NT2/D1 (cell line): ENCODE data around the gene GNAT3.

Experiments used
- DNase-seq: peaks from one replicate; pipeline ENCODE4 v3.0.0-alpha.2; 2011; ENCODE audit warnings: low read depth, low spot score
- H3K27me3 ChIP-seq: 2 replicates; pipeline ENCODE4 v1.6.0; 2011; ENCODE audit warnings: mild to moderate bottlenecking; ENCODE audit not compliant: insufficient read length, insufficient read depth
- H3K36me3 ChIP-seq: 2 replicates; pipeline ENCODE4 v1.6.1; 2011; ENCODE audit warnings: mild to moderate bottlenecking, low read length, mixed read lengths; ENCODE audit not compliant: insufficient read depth, insufficient read length
- H3K4me1 ChIP-seq: 2 replicates; pipeline ENCODE4 v1.5.1; 2011; ENCODE audit not compliant: insufficient read depth, insufficient read length
- H3K4me3 ChIP-seq: 2 replicates; pipeline ENCODE4 v1.5.1; 2011; ENCODE audit warnings: low read depth; ENCODE audit not compliant: insufficient read length
- H3K9ac ChIP-seq: 2 replicates; pipeline ENCODE4 v1.6.0; 2011; ENCODE audit warnings: low read depth; ENCODE audit not compliant: insufficient read length
- H3K9me3 ChIP-seq: 2 replicates; pipeline ENCODE4 v1.5.1; 2011; ENCODE audit warnings: mild to moderate bottlenecking, low read length; ENCODE audit not compliant: insufficient read depth
- SUZ12 ChIP-seq: IDR thresholded peaks from 2 replicates; pipeline ENCODE4 v1.6.1; 2011; ENCODE audit not compliant: insufficient read length, insufficient read depth; ENCODE audit errors: extremely low read depth
- YY1 ChIP-seq: IDR thresholded peaks from 2 replicates; pipeline ENCODE4 v1.6.1; 2011; ENCODE audit not compliant: insufficient read length, insufficient read depth
- ZNF274 ChIP-seq: IDR thresholded peaks from 2 replicates; pipeline ENCODE4 v1.6.1; 2011; ENCODE audit warnings: mild to moderate bottlenecking, low read depth, low read length

GNAT3 gene

DNA sequence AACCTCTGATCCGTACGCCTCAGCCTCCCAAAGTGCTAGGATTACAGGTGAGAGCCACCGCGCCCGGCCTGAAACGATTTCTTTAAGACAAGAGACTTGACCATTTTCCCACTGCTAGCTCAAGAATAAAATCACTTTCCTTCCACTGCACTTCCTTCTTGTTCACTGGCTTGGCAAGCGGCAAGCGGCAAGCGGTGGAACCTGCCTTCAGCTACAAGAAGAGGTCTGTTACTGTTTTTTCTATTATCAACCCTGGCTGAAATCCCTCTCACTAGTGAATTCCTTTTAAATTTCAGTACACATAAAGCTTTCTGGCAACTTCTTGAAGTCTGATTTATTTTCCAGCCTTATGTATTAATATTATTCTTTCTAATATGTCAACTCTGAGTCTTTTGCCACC, 12.8 kb upstream of the GNAT3 start:
- no peak for DNase-seq
- Histone ChIP-seq H3K4me1 (no peaks in the 10 kb centered on the region), H3K9me3 (no peaks in the 10 kb centered on the region), H3K27me3 (no peaks in the 10 kb centered on the region), H3K9ac (no peak overlapping the region), H3K4me3 (no peak overlapping the region), H3K36me3 (no peaks in the 10 kb centered on the region)
- TF ChIP-seq SUZ12: no peak
- TF ChIP-seq ZNF274: no peak
- TF ChIP-seq YY1: no peak

DNA sequence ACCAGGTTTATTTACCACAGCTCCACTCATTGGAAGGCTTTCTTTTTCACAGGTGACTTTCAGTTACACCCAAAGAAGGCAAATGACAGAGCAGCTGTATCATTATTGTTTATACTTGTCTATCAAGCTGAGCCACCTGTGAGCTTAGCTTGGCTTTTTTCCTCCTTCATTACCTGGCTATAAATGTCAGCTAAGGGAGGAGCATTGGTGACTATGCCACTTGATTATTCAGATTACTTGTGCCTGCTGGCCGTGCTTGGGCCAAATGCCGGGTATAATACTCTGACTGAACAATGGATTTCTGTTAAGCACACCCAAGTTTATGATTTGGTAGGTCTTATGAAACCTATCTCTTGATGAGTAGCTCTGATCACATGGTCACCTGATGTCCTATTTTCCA, 9.9 kb upstream of the GNAT3 start:
- Histone ChIP-seq H3K27me3 (no peaks in the 10 kb centered on the region), H3K4me3 (no peak overlapping the region), H3K9me3 (no peaks in the 10 kb centered on the region), H3K36me3 (no peaks in the 10 kb centered on the region), H3K9ac (no peak overlapping the region), H3K4me1 (no peaks in the 10 kb centered on the region)
- DNase-seq: no peak
- TF ChIP-seq ZNF274 (no peak), YY1 (no peak), SUZ12 (no peak)

DNA sequence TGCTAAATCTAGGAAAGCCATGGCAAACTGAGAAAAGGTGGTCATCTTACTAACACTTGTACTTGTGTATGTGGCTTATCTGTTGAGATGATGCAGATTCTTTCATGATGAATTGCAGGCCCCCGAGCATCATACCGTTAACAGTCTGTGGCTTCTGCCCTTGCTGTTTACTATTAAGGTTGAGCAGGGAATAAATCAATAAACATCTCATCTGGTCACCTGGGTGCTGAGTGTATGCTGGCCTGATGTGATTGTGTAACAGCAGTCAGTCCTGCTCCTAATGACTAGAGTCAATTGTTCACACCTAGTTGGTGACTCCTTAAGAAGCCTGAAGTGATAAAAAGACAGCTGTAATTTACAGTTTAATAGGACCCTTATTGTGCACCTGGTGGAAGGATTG, 8.3 kb upstream of the GNAT3 start:
- Histone ChIP-seq H3K9ac (no peak overlapping the region), H3K4me1 (no peaks in the 10 kb centered on the region), H3K4me3 (no peak overlapping the region), H3K36me3 (no peaks in the 10 kb centered on the region), H3K27me3 (no peaks in the 10 kb centered on the region), H3K9me3 (no peaks in the 10 kb centered on the region)
- TF ChIP-seq SUZ12: no peak
- no peak for TF ChIP-seq ZNF274
- no peak for DNase-seq

DNA sequence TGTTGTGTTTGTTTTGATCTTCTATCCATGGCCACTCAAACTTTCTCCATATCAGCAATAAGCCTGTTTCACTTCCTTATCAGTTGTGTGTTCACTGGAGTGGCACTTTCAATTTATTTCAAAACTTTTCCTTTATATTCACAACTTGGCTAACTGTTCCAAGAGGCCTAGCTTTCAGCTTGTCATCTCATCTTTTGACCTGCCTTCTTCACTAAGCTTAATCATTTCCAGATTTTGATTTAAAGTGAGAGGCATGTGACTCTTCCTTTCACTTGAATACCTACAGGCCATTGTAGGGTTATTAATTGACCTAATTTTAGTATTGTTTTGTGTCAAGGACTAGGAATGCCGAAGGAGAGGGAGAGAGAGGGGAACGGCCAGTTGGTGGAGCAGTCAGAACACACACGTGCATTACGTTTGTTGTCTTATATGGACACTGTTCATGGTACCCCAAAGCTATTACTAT, 5.5 kb upstream of the GNAT3 start:
- TF ChIP-seq SUZ12 (no peak), ZNF274 (no peak), YY1 (no peak)

DNA sequence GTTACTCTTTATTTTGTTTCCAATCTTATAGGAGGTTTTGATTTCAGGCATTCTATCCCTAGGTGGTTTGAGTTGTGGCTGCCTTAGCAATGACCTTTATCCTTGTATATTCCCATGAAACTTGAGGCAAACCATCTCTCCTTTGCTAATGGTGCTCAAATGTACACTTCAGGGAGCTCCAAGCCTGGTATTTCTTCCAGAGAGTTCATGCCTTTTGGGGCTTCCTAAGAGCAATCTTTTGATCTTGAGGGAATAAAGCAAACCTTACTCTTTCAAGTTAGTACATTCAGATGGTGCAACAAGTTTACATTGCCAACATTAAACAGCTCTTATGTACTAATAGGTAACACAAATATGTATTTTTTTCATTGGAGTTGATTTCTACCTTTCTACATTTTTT, 3.4 kb upstream of the GNAT3 start:
- no peak for TF ChIP-seq YY1
- TF ChIP-seq SUZ12: no peak
- no peak for TF ChIP-seq ZNF274
- no peak overlapping the region for H3K9ac ChIP-seq
- H3K9me3 ChIP-seq: no peaks in the 10 kb centered on the region
- H3K4me1 ChIP-seq: no peaks in the 10 kb centered on the region
- H3K27me3 ChIP-seq: no peaks in the 10 kb centered on the region
- no peak overlapping the region for H3K4me3 ChIP-seq
- DNase-seq: no peak
- H3K36me3 ChIP-seq: no peaks in the 10 kb centered on the region

More for the DNA sequence above, 5.5 kb upstream of the GNAT3 start:
- H3K27me3 ChIP-seq: no peaks in the 10 kb centered on the region
- no peak for DNase-seq
- H3K36me3 ChIP-seq: no peaks in the 10 kb centered on the region
- H3K4me3 ChIP-seq: no peak overlapping the region
- no peak overlapping the region for H3K9ac ChIP-seq
- H3K4me1 ChIP-seq: no peaks in the 10 kb centered on the region
- no peaks in the 10 kb centered on the region for H3K9me3 ChIP-seq

DNA sequence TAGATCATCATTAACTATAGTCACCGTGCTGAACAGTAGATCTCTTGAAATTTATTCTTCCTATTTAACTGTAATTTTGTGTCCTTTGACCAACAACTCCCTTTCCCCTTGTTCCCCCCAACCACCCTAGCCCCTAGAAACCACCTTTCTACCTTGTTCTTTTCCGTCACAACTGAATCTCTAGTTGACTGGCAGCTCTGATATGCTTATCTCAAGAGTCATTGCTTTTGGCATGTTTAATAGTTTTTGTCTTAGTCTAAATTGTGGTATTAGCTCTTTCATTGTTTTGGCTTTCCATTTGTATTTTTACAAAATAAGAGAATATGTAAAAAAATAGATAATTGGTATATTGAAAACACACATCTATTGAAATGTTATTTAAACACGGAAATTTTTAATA, 1.8 kb downstream of the GNAT3 start:
- H3K9ac ChIP-seq: no peak overlapping the region
- H3K27me3 ChIP-seq: no peaks in the 10 kb centered on the region
- no peaks in the 10 kb centered on the region for H3K36me3 ChIP-seq
- no peak for DNase-seq
- no peak overlapping the region for H3K4me3 ChIP-seq
- H3K9me3 ChIP-seq: no peaks in the 10 kb centered on the region
- no peaks in the 10 kb centered on the region for H3K4me1 ChIP-seq
- no peak for TF ChIP-seq ZNF274
- TF ChIP-seq SUZ12: no peak
- TF ChIP-seq YY1: no peak

DNA sequence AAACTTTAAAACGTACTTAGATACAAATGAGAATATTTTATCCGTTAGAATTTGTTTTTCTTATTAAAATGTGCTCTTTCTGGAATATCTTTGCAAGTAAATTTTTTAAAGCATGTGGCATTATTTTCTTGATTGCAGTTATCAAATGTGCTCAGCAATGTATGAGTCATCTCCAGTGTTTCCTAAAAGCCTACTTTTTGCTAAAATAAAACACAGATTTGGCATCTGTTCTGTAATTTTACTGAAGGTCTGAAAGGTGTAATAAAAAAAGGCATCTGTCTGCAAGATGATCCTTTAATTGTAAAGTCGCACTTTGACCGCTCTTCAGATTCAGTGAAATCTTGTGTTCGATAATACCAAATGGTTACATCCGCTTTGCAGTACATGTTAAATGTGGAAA, 3.4 kb downstream of the GNAT3 start:
- Histone ChIP-seq H3K4me1 (no peaks in the 10 kb centered on the region), H3K9me3 (no peaks in the 10 kb centered on the region), H3K4me3 (no peak overlapping the region), H3K27me3 (no peaks in the 10 kb centered on the region), H3K9ac (no peak overlapping the region), H3K36me3 (no peaks in the 10 kb centered on the region)
- TF ChIP-seq ZNF274: no peak
- TF ChIP-seq SUZ12: no peak
- TF ChIP-seq YY1: no peak
- no peak for DNase-seq
